RWPE2 (cell line): ENCODE measurements around the gene DOCK10.

Source experiments
- ATAC-seq: fragments of 200-7000 bp; cut with Tn5 transposase; 3 replicates; pipeline ENCODE4 v1.9.1; 2021; ENCODE audit warnings: low read depth
- DNase-seq: peaks from one replicate; pipeline ENCODE4 v3.0.0-alpha.2; 2020; ENCODE audit warnings: low spot score
- H3K27ac ChIP-seq: fragments of 450-650 bp; 2 replicates; pipeline ENCODE4 v1.5.1; 2017; ENCODE audit warnings: mild to moderate bottlenecking; ENCODE audit not compliant: poor library complexity, severe bottlenecking
- H3K27me3 ChIP-seq: fragments of 250-450 bp; sonication (Bioruptor Pico); 2 replicates; pipeline ENCODE4 v1.5.1; 2021; ENCODE audit warnings: mild to moderate bottlenecking, moderate library complexity; ENCODE audit not compliant: insufficient read depth, poor library complexity, severe bottlenecking
- H3K36me3 ChIP-seq: fragments of 250-450 bp; sonication (Bioruptor Pico); 2 replicates; pipeline ENCODE4 v1.5.1; 2020; ENCODE audit warnings: low read depth, mild to moderate bottlenecking, moderate library complexity
- H3K4me1 ChIP-seq: fragments of 250-450 bp; sonication (Bioruptor Pico); 2 replicates; pipeline ENCODE4 v1.5.1; 2021; ENCODE audit warnings: mild to moderate bottlenecking, moderate library complexity; ENCODE audit not compliant: insufficient read depth, poor library complexity, severe bottlenecking
- H3K4me3 ChIP-seq: fragments of 250-450 bp; sonication (Bioruptor Pico); 2 replicates; pipeline ENCODE4 v1.5.1; 2021; ENCODE audit warnings: mild to moderate bottlenecking, moderate library complexity; ENCODE audit not compliant: severe bottlenecking
- H3K9me3 ChIP-seq: fragments of 250-450 bp; sonication (Bioruptor Pico); 2 replicates; pipeline ENCODE4 v1.5.1; 2021; ENCODE audit warnings: mild to moderate bottlenecking, moderate library complexity; ENCODE audit not compliant: severe bottlenecking
- TF ChIP-seq, protein P1 (sequence below): fragments of 450-650 bp; IDR thresholded peaks from one replicate; pipeline ENCODE4 v1.5.1; 2017; ENCODE audit warnings: mild to moderate bottlenecking, moderate library complexity; ENCODE audit not compliant: poor library complexity, severe bottlenecking

The DOCK10 gene

DNA sequence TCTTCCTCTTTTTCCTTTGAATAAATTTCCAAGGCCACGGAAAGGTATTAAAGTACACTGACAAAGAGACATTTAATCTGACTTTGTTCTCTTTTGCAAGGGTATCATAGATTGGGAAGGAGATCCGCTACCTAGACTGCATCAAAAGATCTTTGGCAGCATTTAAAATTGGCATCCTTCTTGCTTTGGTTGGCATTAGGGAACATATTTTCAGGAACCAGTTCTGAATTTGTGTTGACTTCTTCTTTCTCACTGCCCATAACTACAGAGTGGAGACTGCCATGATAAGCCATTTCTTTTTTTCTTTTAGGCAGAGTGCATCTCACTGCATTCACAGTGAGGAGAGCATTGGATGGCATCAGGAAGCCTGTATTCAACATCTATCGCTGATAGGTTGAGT, 83.4 kb downstream of the DOCK10 start:
- Histone ChIP-seq H3K4me3 (no peak overlapping the region), H3K36me3 (no peaks in the 10 kb centered on the region), H3K9me3 (no peaks in the 10 kb centered on the region), H3K4me1 (no peaks in the 10 kb centered on the region), H3K27ac (no peak overlapping the region), H3K27me3 (no peaks in the 10 kb centered on the region)
- DNase-seq (no peak), ATAC-seq (no peak)
- TF ChIP-seq, protein P1, sequence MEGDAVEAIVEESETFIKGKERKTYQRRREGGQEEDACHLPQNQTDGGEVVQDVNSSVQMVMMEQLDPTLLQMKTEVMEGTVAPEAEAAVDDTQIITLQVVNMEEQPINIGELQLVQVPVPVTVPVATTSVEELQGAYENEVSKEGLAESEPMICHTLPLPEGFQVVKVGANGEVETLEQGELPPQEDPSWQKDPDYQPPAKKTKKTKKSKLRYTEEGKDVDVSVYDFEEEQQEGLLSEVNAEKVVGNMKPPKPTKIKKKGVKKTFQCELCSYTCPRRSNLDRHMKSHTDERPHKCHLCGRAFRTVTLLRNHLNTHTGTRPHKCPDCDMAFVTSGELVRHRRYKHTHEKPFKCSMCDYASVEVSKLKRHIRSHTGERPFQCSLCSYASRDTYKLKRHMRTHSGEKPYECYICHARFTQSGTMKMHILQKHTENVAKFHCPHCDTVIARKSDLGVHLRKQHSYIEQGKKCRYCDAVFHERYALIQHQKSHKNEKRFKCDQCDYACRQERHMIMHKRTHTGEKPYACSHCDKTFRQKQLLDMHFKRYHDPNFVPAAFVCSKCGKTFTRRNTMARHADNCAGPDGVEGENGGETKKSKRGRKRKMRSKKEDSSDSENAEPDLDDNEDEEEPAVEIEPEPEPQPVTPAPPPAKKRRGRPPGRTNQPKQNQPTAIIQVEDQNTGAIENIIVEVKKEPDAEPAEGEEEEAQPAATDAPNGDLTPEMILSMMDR: no peak

DNA sequence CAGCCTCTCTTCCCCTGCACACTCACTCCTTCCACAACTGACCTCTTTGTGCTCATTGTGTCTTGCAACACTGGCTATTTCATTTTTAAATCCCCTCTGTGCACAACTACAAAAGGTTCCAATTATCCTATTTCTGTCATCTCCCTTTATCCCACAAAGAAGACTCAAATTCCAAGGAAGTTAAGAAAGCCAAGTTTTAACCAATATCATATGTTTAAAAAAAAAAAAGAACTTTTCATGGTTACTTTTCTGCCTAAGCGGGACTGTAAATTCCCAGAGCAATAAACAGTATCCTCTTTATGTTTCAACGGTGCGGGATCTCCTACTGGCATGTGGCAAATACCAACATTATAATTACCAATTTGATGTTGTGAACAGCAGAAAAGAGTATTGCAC, 83.8 kb downstream of the DOCK10 start:
- Histone ChIP-seq H3K9me3 (no peaks in the 10 kb centered on the region), H3K4me3 (no peak overlapping the region), H3K36me3 (no peaks in the 10 kb centered on the region), H3K4me1 (no peaks in the 10 kb centered on the region), H3K27me3 (no peaks in the 10 kb centered on the region), H3K27ac (no peak overlapping the region)
- DNase-seq (no peak), ATAC-seq (no peak)
- TF ChIP-seq, protein P1: no peak

DNA sequence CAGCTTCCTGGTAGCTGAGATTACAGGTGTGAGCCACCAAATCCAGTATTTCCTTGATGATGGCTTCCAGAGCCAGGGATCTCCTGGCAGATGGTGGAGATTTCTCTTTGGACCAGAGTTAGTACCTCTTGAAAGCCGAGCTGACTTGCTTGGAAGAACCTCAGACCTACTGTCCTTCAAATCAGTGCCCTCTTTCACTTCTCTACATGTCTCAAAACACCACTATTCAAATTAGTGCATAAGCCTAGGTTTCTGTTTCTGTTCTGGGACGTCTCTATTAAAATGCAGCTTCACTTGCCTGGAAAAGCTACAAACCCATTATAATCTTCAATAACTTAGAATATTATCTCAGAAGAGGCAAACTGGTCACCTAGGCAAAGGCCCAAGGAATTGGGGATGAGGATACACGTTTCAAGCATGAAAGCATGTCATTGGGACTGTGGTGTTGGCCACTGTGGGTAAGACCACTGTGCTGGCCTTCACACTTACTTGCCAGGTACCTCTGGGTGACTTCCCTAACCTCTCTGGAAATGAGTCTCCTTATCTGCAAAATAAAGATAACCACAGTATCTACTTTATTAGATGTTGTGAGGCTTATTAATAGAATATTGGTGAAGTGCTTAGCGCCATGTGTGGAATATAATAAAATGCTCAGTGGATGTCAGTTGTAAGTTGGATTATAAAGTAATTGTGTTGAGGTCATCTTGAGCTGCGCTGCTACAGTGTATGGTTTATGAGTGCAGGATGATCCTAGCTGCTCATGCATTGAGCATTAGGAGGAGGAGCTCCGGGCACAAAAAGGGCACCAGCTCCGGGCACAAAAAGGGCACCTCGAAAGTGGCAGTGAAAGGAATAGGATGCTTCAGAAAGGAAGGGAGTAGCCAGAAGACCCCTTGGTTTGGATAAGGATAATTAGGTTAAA, 84.5 kb downstream of the DOCK10 start:
- Histone ChIP-seq H3K9me3 (no peaks in the 10 kb centered on the region), H3K27me3 (no peaks in the 10 kb centered on the region), H3K4me1 (no peaks in the 10 kb centered on the region), H3K27ac (no peak overlapping the region), H3K36me3 (no peaks in the 10 kb centered on the region), H3K4me3 (no peak overlapping the region)
- TF ChIP-seq, protein P1: no peak
- ATAC-seq (no peak), DNase-seq (no peak)

DNA sequence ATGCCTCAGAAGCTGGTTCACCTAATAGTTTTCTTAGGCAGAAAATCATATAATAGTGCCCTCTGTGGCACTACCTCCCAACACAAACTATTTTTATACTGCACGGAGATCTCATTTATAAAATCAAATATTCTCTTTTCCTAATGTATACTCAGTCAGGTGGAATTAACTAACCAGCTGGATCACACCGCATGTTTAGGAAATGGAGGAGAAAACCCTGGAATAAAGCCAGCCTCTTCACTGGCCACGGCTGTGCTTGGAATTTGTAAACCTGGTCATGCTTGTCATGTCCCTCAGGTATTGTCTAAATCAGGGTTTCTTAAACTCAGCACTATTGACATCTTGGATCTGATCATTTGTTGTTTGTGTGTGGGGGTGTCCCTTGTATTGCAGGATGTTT, 85.6 kb downstream of the DOCK10 start:
- no peak for DNase-seq

More for the DNA sequence above, 85.6 kb downstream of the DOCK10 start:
- H3K36me3 ChIP-seq: no peaks in the 10 kb centered on the region
- no peaks in the 10 kb centered on the region for H3K4me1 ChIP-seq
- no peaks in the 10 kb centered on the region for H3K27me3 ChIP-seq
- TF ChIP-seq, protein P1: no peak
- H3K9me3 ChIP-seq: no peaks in the 10 kb centered on the region
- H3K27ac ChIP-seq: no peak overlapping the region
- no peak for ATAC-seq
- no peak overlapping the region for H3K4me3 ChIP-seq
